Gastroesophageal sphincter (tissue), 3 donors: ENCODE measurements around the gene PCP2.

Experiments
- EP300 ChIP-seq: sonication (generic); formaldehyde crosslinking; IDR thresholded peaks from one replicate; pipeline ENCODE4 v1.6.1; 2017; ENCODE audit warnings: antibody characterized with exemption, mild to moderate bottlenecking
- POLR2A ChIP-seq, 2 donors: fragments of 450-650 bp; IDR thresholded peaks; one replicate each; pipeline ENCODE4 v1.6.1; 2017; ENCODE audit warnings: antibody characterized with exemption in 2 of 2, mild to moderate bottlenecking in 2 of 2, moderate library complexity in 1 of 2
- POLR2AphosphoS5 ChIP-seq: sonication (generic); formaldehyde crosslinking; IDR thresholded peaks from one replicate; pipeline ENCODE4 v1.6.1; 2017; ENCODE audit warnings: antibody characterized with exemption
- TF ChIP-seq, protein P1 (sequence below), 4 experiments: fragments of 200-600 bp in 2 of 4; fragments of 450-650 bp in 2 of 4; sonication (generic) in 1 of 4; IDR thresholded peaks; one replicate each; pipeline ENCODE4 v1.5.1; 2017 to 2019; ENCODE audit warnings: antibody characterized with exemption in 4 of 4, mild to moderate bottlenecking in 2 of 4, moderate library complexity in 2 of 4

DNA sequence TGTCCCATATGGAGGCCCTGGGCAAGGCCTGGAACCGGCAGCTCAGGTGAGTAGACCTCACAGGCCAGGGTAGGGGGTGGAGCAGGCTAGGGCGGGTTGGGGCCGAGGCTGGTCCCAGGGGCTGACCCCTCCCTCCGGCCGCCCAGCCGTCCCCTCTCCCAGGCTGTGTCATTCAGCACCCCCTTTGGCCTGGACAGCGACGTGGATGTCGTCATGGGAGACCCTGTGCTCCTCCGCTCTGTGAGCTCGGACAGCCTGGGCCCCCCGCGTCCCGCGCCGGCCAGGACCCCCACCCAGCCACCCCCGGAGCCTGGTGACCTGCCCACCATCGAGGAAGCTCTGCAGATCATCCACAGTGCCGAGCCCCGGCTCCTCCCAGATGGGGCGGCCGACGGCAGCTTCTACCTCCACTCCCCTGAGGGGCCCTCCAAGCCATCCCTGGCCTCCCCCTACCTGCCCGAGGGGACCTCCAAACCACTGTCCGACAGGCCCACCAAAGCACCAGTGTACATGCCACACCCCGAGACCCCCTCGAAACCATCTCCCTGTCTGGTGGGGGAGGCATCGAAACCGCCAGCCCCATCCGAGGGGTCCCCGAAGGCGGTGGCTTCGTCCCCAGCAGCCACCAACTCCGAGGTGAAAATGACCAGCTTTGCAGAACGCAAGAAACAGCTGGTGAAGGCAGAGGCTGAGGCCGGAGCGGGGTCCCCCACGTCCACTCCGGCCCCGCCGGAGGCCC lies 21.8 kb downstream of the PCP2 start:
- TF ChIP-seq POLR2A (IDR thresholded peaks at IDR 0.05), result no peak
- TF ChIP-seq POLR2AphosphoS5, result no peak
- TF ChIP-seq, protein P1, sequence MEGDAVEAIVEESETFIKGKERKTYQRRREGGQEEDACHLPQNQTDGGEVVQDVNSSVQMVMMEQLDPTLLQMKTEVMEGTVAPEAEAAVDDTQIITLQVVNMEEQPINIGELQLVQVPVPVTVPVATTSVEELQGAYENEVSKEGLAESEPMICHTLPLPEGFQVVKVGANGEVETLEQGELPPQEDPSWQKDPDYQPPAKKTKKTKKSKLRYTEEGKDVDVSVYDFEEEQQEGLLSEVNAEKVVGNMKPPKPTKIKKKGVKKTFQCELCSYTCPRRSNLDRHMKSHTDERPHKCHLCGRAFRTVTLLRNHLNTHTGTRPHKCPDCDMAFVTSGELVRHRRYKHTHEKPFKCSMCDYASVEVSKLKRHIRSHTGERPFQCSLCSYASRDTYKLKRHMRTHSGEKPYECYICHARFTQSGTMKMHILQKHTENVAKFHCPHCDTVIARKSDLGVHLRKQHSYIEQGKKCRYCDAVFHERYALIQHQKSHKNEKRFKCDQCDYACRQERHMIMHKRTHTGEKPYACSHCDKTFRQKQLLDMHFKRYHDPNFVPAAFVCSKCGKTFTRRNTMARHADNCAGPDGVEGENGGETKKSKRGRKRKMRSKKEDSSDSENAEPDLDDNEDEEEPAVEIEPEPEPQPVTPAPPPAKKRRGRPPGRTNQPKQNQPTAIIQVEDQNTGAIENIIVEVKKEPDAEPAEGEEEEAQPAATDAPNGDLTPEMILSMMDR (IDR thresholded peaks at IDR 0.05), result no peak
- TF ChIP-seq EP300, result no peak
